ENCODE measurements around the gene BAIAP2L1.

Gene BAIAP2L1

GRCh38 chr7:98357751-98358161 is 43.1 kb downstream of the BAIAP2L1 start:
- DNase-seq, result no peak

- no peak for DNase-seq
These were observed 45.7 kb downstream of the BAIAP2L1 start for GRCh38 chr7:98355250-98355538.

GRCh38 chr7:98354511-98355249 is 46.2 kb downstream of the BAIAP2L1 start:
- DNase-seq, result no peak

DNA sequence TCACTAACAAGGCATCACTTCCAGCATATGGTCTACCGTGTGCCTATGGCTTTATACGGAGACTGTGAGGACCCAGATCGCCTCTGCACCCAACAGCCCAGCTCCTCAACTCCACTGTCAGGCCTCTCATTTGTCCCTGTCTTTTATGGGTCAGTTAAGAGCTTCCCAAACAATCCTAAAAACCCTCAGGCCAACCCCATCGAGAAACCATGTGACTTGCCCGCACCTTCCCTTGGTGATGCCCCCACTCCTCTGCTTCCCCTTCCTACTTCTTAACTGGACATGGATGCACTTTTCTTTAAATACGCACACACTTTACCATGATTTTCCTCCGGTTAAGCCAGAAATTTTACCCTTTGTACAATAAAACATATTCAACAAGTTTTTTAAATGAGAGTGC is 46.8 kb downstream of the BAIAP2L1 start:
- no peak for DNase-seq

- no peak for DNase-seq
These were observed 48.3 kb downstream of the BAIAP2L1 start for GRCh38 chr7:98352621-98353020.

DNA sequence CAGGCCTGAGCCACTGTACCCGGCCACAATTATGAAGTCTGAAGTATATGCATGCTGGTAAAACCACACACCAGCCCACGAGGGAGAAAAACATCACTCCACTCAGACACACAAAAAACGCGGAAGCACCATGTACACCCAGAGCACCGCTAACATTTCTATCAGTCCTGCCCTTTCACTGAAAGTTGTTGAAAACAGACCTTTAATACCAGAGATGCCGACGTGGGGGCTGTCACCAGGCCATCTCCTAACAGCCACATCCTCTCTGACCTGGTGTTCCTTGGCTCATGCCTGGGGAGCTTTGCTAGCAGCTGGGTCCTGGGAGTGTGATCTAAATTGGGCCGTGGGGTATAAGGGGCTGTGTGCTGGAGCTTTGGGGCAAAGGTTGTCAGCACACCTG is 49.8 kb downstream of the BAIAP2L1 start:
- DNase-seq, result no peak

DNA sequence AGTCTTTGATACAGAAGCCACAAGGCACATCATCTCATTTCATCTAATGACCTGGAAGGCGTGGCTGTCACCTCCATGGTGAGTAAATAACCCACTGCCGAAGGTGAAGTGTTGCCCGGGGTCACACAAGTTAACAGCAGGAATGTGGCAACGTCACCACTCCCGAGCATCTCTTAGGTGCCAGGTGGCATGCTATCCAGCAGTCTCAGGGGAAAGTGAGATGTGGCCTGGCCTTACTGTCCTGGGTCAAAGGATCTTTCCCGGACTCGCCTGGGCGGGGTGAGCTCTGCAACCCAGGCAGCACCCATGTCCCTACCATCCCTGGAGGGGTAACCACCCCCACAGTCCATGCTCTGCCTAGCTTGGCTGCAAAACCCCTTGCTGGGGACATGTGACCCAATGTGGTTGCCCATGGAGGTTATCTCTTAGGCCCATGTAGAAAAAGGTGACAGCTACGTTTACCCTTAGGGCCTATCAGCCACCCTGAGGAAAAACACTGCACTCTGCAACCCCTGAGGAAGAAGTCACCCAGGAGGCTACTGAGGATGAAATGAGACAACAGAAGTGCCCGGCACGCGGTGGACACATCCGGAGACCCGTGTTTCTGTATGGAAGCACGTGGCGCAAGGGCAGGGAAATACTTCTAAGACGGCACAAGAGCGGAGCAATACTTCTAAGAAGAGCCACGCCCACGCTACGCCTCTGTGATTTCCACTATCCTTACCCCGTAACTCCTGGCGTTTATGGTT is 52.0 kb downstream of the BAIAP2L1 start:
- DNase-seq, result no peak

- DNase-seq, result no peak
These were observed 54.3 kb downstream of the BAIAP2L1 start for GRCh38 chr7:98346515-98347069.

DNA sequence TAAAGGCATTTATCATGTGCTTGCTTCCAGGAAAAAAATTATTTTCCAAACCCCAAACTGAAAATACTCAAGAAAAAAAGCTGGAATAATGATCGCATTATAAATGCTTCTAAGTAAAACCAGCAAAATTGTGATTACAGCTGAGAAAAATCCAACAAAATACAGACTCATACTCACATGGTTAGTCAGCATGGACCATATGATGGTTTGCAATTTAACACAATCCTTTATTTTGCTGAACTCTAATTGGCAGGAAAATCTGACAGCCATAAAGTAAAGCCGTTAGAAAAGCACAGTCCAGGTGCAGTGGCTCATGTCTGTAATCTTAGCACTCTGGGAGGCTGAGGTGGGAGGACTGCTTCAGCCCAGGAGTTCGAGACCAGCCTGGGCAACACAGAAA is 59.8 kb downstream of the BAIAP2L1 start:
- no peak for DNase-seq

GRCh38 chr7:98339043-98339442 is 61.8 kb downstream of the BAIAP2L1 start:
- no peak for DNase-seq

DNA sequence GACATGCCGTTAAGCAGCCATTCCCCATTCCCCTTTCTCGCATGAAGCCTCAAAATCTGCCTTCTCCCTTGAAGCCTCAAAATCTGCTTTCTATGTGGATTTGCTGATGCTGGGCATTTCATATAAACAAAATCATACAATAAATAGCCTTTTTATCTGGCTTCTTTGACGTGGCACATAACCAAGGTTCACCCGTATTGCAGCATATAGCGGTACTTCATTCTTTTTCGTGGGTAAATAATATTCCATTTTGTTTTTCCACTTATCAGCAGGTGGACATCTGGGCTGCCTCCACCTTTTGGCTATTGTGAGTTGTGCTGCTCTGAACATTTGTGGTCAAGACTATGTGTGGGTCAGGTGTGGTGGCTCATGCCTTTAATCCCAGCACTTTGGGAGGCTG is 62.4 kb downstream of the BAIAP2L1 start:
- no peak for DNase-seq

DNA sequence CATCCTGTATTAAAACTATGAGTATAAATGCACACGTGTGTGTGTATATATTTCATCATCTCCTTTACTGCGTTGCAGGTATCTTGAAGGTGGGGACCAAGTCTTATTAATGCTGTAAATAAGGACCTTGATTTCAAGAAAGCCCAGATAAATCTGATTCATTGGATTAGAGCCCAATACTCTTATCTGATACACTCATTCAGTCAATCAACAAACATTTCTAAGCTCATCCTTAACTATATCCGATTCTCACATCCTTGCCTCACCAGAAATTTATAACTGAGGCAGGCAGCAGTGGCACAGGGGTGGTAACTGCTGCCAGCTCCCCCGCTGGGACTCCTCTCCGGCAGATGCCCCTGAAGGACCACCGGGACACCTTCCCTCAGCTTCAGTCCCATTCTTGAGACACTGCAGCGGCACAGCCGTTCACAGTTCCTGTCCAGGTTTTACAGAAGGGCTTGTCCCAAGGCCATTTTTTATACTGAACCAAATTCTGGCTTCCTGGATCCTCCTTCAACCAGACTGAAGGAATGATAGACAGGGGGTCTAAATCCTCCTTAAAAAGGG is 65.4 kb downstream of the BAIAP2L1 start:
- DNase-seq, result no peak

- DNase-seq, result no peak
These were observed 66.8 kb downstream of the BAIAP2L1 start for GRCh38 chr7:98334081-98334480.

- DNase-seq, result no peak
These were observed 69.9 kb downstream of the BAIAP2L1 start for GRCh38 chr7:98330926-98331529.

GRCh38 chr7:98329791-98330373 is 71.0 kb downstream of the BAIAP2L1 start:
- no peak for DNase-seq

GRCh38 chr7:98329100-98329790 is 71.6 kb downstream of the BAIAP2L1 start:
- DNase-seq, result no peak

DNA sequence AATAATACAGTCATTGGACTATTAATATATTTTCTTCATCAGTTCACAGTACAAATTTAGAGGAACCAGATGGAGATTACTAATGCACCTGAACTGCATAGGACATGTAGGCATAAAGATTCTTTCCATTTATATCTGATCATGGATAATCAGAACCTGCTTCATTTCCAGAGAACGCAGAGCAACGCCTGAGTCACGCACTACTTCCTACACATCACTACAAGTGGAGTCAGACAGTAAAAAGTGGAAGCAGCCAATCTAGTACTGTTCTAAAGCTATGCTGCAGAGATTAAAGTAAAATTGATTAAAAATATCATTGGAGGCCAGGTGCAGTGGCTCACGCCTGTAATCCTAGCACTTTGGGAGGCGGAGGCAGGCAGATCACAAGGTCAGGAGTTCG is 76.1 kb downstream of the BAIAP2L1 start:
- DNase-seq, result no peak

GRCh38 chr7:98323597-98324322 is 77.1 kb downstream of the BAIAP2L1 start:
- DNase-seq, result no peak

- DNase-seq, result no peak
These were observed 78.3 kb downstream of the BAIAP2L1 start for GRCh38 chr7:98322331-98323270.

- DNase-seq, result no peak
These were observed 79.6 kb downstream of the BAIAP2L1 start for GRCh38 chr7:98321301-98321700.

- no peak for DNase-seq
These were observed 81.7 kb downstream of the BAIAP2L1 start for GRCh38 chr7:98319176-98319575.
